ENCODE measurements around the gene FAM83E. TPM values are rescaled to one million over a fixed set of nuclear protein-coding genes. Genes with fewer than 3 reads are reported as not detected.

Gene FAM83E
- polyA plus RNA-seq, 1 donor from 2014 or later: 0.73 TPM

DNA sequence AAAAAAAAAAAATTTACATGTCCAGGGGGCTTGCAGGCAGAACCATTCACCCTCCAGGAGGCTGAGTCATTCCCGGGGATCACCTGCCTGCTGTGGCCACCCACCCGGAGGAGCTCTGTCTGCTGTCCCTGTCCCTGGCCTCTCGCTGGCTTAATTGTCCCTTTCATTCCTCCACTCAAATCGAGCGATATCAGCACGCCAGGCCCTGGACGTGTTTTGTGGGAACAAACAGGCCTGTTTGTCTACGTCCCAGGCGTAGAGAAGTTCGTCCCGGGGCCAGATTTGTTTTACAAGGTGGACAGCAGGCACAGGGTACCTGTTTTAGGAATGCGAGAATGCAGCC, 41.7 kb downstream of the FAM83E start:
- TF ChIP-seq TAF1 (IDR thresholded peaks at IDR 0.05; ENCODE audit: low read depth): no peak
- no peaks in the 10 kb centered on the region for H3K79me2 ChIP-seq (replicated peaks; ENCODE audit: insufficient read depth, low read length)
- H3K9me2 ChIP-seq (ENCODE audit: insufficient read depth, low read length): no peaks in the 10 kb centered on the region
- H3K36me3 ChIP-seq (ENCODE audit: insufficient read depth, low read length): no peaks in the 10 kb centered on the region
- H3K9me3 ChIP-seq (ENCODE audit: low read length): no peaks in the 10 kb centered on the region
- H4K20me1 ChIP-seq (ENCODE audit: insufficient read depth): no peaks in the 10 kb centered on the region
- no peak overlapping the region for H3K4me3 ChIP-seq (ENCODE audit: low read length)
- H3K4me2 ChIP-seq (ENCODE audit: low read length): no peak overlapping the region
- H3K9ac ChIP-seq (ENCODE audit: low read length): no peak overlapping the region
- no peaks in the 10 kb centered on the region for H3K27me3 ChIP-seq (ENCODE audit: insufficient read depth, low read depth, low read length)
- no peak overlapping the region for H3K27ac ChIP-seq (ENCODE audit: low read length)
- H3F3A ChIP-seq (ENCODE audit: insufficient read depth, low read length, poor library complexity, severe bottlenecking): no peaks in the 10 kb centered on the region
- no peak overlapping the region for H2AFZ ChIP-seq (ENCODE audit: low read depth, low read length)

- no peaks in the 10 kb centered on the region for H3K9me2 ChIP-seq (ENCODE audit: insufficient read depth, low read length)
- H2AFZ ChIP-seq (ENCODE audit: low read depth, low read length): no peak overlapping the region
- H4K20me1 ChIP-seq (ENCODE audit: insufficient read depth): no peaks in the 10 kb centered on the region
- H3F3A ChIP-seq (ENCODE audit: insufficient read depth, low read length, poor library complexity, severe bottlenecking): no peaks in the 10 kb centered on the region
- no peaks in the 10 kb centered on the region for H3K79me2 ChIP-seq (replicated peaks; ENCODE audit: insufficient read depth, low read length)
- H3K4me2 ChIP-seq (ENCODE audit: low read length): no peak overlapping the region
- H3K27ac ChIP-seq (ENCODE audit: low read length): no peak overlapping the region
- no peak overlapping the region for H3K9ac ChIP-seq (ENCODE audit: low read length)
- H3K27me3 ChIP-seq (ENCODE audit: insufficient read depth, low read depth, low read length): no peaks in the 10 kb centered on the region
- H3K9me3 ChIP-seq (ENCODE audit: low read length): no peaks in the 10 kb centered on the region
- TF ChIP-seq CTCF (IDR thresholded peaks at IDR 0.05; ENCODE audit: poor library complexity, severe bottlenecking) (no peak), EP300 (conservative IDR thresholded peaks at IDR 0.05; ENCODE audit: poor library complexity, severe bottlenecking) (no peak), MXI1 (conservative IDR thresholded peaks at IDR 0.05; ENCODE audit: poor library complexity, severe bottlenecking) (no peak), TAF1 (IDR thresholded peaks at IDR 0.05; ENCODE audit: low read depth) (no peak), REST (IDR thresholded peaks at IDR 0.05; ENCODE audit: borderline replicate concordance) (no peak), RAD21 (conservative IDR thresholded peaks at IDR 0.05) (no peak), POLR2AphosphoS5 (IDR thresholded peaks at IDR 0.05) (no peak), EZH2 (IDR thresholded peaks at IDR 0.05; ENCODE audit: borderline replicate concordance, insufficient read depth, low read length, poor library complexity, severe bottlenecking) (no peak), SMC3 (conservative IDR thresholded peaks at IDR 0.05; ENCODE audit: poor library complexity) (no peak)
- H3K36me3 ChIP-seq (ENCODE audit: insufficient read depth, low read length): no peaks in the 10 kb centered on the region
- no peak overlapping the region for H3K4me3 ChIP-seq (ENCODE audit: low read length)
These were observed 43.3 kb downstream of the FAM83E start for GRCh38 chr19:48571378-48572162.

Measured in neural cell (in vitro differentiated cells).